GM21529 (cell line): ENCODE measurements around the gene KRT81.

ENCODE experiments used
- ATAC-seq: cut with Tn5 transposase; IDR thresholded peaks from one replicate; pipeline ENCODE4 v1.9.1; 2021; ENCODE audit not compliant: unreplicated experiment

KRT81 gene

DNA sequence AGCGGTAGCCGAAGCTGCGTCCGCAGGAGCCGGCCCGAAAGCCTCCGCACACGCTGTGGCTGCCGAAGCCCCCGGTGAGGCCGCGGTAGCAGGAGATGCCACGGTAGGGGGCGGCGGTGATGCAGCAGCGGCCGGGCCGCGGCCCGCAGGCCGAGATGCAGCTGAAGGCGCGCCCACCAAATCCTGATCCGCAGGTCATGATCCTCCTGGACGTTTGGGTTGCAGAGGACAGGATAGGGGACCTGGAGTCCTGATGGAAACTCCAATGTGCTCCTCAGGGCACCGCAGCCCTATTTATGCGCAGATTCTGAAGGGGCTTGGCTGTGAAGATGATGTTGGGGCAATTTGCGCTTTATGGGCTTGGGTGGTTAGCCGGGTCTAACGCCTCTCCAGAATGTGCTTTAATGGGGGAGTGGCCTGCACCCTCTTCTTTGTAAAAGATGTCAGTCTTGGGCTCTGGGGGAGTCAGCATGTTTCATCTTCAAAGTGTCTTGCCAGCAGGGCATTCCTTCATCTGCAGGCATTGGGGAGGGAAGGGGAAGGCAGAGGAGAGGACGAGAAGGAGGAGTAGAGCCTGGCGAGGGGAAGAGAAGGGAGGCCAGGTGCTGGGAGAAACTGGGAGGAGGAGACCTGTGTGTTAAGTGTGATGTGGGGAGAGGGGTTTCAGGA is at the start of gene KRT81:
Gene KRT81, minus strand, starts transcription at position 268 of the 669 bp plus-strand sequence. Its CDS starts 69 bp downstream, at position 199.
- no peak for ATAC-seq

DNA sequence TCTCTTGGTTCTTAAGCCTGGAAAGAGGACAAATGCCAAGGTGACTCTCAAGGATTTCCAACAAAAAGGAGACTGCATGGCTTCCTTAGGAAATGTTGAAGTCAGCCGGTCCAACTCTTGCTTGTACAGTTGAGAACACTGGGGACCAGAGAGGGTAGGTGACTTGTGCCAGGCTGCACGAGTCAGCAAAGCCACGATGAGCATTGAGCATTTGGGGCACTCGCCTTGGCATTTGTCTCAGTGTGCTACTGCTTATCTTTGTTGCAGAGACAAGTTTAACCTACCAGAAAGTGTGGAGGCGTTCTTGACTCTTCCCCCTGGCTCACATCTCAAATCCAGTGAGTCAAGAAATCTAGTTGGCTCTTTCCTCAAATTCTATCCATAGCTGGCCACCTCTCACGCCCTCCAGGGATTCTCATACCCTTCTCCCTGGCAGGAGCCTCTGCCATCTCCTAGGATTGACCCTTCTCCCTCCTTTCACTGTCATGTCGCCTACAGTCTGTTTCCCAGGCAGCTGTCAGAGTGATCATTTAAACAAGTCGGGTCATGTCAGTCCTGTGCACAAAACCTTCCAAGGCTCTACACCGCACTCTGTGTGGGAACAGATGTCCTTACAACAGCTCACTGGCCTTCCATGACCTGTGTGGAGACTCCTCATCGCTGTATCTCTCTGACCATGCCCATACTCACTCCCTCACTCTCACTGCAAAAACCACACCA is 47.1 kb upstream of the KRT81 start:
- no peak for ATAC-seq

DNA sequence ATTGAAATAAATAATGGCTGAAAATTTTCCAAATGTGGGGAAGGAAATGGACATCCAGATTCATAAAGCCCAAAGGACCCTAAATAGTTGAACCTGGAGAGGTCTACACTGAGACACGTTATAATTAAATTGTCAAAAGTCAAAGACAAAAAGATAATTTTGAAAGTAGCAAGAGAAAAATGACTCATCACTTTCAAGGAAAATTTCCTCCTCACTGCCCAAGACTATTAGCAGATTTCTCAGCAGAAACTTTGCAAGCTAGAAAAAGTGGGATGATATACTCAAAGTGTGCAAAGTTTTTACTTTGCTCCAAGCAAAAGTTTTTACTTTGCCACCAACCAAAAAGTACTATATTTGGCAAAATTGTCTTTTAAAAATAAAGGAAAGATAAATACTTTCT is 45.7 kb upstream of the KRT81 start:
- no peak for ATAC-seq

DNA sequence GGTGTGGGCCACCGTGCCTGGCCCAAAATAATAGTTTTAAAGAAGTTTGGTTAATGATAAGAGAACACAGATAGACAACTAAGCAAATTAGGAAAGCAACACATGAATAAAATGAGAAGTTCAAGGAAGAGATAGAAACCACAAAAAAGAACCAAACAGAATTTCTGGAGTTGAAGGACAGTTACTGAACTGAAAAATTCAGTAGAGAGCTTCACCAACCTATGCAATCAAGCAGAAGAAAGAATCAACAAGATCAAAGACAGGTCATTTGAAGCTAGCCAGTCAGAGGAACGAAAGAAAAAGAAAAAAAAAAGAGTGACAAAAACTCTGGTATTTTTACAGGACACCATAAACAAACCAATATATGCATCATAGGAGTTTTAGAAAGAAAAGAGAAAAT is 45.3 kb upstream of the KRT81 start:
- no peak for ATAC-seq

DNA sequence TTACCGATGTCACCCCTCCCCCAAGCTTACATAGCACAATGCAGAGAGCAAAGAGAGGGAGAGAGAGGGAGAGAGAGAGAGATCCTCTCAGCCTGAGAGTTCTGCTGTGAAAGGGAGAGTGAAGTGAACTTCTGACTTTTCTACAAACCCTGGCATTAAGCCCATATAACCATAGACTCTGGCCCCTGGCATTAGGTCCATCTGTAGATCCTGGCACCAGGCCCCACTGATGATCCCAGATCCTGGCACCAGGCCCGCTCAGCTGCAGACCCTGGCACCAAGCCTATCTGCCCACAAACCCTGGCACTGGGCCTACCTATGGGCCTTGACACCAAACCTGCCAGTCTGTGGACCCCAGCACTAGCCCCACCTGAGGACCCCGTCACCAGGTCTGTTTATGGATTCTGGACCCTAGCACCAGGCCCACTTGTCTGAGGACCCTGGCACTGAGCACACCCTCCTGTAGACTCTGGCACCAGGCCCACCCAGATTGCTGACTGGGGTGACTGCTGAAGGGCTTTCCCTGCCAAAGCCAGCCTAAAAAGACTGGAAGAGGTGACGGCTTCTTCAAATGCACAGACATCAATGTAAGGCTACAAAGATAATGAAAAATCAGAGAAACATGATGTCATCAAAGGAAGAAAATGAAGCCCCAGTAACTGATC is 44.4 kb upstream of the KRT81 start:
- ATAC-seq = no peak

DNA sequence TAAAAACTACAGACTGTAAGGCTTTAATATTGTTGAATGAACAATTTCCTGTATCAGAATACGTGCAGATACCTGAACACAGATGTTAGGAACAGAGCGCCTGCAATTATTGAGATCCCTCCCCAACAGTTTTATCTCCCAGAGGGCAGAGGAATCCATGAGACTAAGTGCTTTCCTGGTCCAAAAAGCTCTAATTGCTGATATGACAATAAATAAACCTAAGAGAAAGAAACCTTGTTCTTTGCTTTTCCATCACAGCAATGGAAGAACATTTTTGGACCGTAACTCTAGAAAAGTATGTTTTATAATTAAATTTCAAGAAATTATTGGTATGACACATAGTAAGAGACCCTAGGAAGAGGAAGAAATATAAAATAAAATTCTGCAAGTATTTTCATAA is 42.9 kb upstream of the KRT81 start:
- ATAC-seq = no peak

DNA sequence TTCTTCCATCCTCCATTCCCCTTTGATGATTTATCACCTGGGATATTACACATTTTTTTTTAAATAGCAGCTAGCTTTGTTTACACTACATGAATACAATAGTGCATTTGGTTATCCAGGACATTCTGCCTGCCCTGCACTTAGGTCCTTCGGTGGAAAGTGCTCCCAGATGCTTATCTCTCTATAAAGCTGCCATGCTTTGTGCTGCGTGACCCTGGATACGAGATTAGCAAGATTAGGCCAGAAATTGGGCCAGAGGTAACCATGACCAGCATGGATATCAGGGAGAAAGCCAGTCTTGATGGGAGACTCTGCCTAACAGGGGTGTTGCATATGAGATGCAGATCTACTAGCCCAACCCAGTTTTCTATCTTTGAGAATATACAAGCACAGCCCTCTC is 42.0 kb upstream of the KRT81 start:
- ATAC-seq = no peak

DNA sequence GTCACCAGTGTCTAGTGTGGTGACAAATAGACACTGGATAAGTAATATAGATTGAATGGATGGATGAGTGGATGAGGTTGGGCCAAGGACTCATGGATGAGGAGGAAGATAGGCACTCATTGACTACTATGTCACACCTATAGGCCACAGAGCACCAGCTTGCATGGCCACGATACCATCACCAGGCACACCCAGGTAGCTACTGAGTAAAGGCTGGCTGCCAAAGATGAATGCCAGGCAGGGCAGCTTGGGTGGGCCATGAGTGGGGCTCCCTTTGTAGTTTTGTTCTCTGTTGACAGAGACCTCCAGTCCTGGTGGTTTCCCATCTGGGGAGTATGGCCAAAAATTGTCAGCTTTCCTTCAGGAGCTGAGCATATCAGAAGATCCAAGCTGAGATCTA is 41.0 kb upstream of the KRT81 start:
- no peak for ATAC-seq

DNA sequence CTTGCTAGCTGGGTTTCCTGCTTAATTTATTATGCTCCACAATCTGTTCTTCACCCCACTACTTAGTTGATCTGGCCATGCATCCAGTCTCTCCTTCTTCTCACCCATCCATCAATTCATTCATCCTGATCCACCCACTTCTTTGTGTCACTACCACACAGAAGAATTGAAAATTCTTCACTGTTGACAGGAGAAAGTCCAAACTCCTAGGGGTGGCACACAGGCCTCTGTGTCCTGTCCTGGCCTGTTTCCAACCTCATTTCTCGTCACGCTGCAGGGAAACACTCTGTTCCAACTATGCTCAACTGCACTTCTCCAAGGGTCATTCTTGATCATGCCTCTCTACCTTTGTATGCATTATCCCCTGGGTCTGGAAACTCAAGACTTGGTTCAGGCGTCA is 40.5 kb upstream of the KRT81 start:
- no peak for ATAC-seq

DNA sequence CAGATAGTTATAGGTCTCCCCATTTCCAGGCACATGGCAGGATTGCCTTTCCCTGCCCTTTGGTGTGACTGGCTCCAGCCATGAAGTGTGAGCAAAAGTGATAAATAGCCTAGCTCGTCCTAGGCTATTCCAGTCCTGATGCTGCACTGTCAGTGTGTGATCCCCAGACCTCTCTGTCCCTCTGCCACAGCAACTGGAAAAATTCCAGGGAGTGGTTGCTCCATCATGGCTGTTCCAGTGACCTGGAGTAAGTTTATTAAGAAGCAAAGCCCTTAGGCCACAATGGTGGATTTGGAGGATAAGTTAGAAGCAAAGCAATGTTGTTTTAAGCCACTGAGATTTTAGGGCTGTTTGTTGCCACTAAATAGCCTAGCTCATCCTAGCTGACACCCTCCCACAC is 39.7 kb upstream of the KRT81 start:
- no peak for ATAC-seq

DNA sequence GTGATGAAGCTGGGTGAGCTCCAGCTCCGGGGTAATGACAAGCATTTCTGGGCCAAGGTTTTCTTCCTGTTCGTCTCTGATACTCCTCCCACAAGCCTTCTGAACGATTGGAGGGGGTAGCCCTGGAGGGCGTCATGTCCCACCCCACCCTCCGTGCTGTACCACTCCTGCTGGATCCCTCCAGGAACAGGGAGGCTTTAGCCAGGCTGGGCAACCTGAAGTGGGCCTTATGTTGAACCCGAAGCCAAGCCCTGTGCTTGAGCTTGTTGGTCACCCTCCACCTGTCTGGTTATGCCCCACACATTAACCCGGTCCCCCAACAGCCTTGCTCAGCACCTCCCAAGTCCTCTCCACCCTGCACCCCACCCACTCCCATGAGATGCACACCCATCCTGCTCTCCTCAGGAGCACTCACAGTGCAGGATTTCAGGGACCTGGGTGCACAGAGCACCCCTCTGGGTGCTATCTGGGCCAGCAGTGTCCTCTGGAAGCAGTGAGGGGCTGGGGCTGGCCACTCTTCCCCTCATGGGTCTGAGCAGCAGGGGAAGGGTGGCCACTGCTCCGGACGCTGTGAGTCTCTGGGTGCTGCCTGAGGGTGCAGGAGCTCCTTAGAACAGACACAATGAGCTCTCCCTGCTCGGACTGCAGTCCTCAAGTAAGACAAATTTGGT is 36.6 kb upstream of the KRT81 start:
- ATAC-seq = no peak

DNA sequence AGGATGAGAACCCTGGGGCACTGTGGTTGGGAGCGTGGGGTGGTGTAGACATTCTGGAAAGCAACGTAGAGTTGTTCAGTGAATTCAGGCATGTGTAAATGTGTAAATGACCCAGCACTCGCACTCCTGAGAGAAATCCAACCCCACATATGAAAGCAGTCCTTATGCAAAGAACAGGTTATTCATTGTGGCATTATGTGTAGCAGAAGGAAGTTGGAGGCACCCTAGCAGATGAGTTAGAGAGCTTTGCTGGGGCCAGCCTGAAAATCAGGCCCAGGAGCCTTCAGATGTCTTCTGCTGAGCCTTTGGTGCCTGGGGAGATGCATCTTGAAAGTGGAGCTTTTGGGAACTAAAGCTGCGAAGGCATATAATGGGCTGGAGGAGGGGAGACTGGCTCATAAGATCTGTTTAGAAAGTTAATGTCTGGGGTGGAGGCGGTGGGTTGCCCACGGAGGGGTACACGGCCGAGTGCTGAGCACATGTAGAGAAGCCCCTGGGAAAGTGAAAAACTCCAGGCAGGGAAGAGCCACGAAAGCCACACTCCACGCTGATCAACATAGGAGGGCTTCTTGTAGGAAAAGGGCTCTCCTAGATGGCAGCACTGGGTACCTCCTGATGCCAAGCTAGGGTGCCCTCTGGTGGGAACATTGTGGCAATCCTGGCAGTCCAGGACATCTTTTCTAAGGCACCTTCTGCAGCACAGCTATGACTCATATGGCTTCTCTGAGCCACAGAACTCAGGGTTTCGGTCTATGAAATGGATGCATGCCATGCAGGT is 35.9 kb upstream of the KRT81 start:
- peak; percentile 95 for ATAC-seq

DNA sequence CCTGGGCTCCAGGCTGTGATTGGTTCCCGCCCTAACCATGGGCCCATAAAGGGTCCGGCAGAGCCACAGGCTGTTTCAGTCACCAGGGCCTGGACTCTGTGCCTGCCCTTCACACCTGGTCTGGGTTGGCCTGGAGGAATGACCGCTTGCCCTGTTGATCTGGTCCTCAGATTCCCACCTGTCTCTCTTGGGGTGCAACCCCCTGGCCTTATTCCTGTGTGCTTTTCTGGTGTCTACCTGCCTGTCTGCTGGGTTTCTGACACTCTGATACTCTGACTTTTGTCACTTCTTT is 32.8 kb upstream of the KRT81 start:
- no peak for ATAC-seq

DNA sequence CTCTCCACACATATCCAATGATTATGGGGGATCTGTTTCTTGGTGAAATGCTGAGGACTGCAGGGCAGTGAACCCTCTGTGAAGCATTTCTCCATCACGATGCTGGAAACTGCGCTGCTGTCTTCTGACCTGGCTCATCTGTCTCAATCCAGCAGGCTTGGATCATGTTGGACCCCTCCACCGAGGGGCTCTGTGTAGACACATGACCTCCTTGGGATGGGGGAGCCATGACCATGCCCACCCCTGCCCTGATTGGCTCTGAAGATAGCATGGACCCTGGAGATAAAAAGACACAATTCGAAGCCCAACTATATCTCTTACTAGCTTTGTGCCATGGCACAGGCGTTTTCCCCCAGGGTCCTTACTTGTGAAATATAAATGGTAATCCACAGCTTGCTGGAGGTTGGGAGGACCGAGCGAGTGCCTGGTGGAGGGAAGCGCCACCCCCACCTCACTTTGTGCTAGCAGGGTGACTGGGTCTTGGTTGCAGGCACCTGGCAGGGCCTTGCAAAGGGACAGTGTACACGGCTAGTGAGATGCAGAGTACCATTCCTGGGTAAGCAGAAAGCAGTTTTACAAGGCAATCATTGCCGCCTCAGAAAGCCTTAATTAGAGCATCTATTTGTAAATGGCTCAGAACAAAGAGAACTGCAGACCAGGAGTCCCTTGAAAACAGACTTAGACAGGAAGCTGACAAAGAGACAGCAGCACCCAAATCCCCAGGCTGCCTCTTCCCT is 32.2 kb upstream of the KRT81 start:
- ATAC-seq = no peak

DNA sequence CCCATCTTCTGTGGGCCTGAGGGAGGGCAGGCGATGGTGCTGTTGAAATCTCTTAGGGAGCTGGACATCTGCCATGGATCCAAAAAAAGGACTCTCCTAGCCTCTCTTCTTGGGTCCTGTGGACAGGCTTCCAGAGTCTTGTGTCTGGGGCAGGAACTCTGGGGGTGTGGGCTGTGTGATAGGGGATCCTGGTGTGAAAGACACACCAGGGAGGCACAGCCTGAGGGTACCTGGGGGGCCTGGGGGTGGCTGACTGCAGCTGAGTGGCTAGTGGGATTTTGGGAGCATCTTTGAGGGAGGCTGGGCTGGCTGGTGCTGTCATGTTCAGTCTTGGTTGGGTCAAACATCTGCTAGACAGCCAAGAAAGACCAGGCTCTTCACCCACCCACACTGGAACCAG is 31.7 kb upstream of the KRT81 start:
- no peak for ATAC-seq

DNA sequence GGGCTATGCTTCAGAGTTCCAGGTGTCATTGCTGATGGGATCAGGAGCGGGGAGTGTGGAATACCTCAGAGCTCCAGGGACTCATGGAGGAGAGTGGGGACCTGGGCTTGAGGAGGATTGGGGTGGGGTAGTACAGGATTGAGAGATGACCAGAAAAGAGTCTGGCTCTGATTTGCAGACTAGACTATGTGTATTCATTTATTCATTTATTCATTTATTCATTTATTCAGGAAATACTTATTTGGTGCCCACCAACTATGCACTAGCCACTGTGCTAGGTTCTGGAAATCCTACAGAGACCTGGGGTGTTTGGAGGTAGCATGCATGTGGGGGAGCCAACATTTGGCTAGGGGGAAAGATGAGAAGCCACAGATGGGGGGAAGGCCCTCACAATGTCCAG is 30.7 kb upstream of the KRT81 start:
- ATAC-seq = no peak

DNA sequence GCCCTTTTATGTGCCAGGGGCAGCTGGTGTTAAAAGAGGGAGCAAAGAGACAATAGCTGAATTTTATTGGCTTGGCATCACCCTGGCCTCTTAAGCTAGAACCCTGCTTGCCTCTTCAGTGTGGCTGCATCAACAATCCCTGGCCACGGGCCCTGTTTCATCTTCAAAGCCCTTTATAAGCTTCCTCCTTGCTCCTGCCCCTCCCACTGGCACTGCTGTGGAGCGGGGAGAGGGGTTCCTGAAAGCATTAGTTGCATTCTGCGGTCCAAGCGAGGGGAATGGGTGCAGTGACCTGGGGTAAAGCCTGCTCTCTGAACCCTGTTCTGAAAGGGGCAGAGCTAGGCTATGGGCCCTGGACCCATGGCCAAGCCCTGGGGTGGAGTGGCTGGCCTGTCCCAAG is 30.1 kb upstream of the KRT81 start:
- ATAC-seq = no peak

DNA sequence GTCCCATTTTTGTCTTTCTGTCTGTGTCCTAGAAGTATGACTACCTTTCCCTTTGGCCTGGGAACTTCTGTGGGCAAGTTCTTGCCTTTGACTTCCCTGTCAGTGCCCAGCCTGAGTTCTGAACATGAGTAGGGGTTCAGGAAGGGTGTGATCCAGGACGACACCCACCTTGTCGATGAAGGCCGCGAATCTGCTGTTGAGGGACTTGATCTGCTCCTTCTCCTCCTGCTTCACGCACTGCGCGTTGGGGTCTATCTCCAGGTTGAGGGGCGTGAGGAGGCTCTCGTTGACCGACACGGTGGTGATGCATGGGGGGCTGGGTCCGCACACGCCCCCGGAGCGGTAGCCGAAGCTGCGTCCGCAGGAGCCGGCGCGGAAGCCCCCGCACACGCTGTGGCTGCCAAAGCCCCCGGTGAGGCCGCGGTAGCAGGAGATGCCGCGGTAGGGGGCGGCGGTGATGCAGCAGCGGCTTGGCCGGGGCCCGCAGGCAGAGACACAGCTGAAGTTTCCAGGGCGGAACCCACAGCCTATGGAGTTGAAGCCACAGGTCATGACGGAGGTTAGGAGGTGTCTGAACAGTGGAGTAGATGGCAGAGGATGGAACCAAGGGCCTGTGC is 29.6 kb upstream of the KRT81 start, which contains the start of gene KRT83:
Gene KRT83, minus strand, starts transcription at position 615 of the 617 bp plus-strand sequence. Its CDS starts 63 bp downstream, at position 552.
- ATAC-seq = no peak

DNA sequence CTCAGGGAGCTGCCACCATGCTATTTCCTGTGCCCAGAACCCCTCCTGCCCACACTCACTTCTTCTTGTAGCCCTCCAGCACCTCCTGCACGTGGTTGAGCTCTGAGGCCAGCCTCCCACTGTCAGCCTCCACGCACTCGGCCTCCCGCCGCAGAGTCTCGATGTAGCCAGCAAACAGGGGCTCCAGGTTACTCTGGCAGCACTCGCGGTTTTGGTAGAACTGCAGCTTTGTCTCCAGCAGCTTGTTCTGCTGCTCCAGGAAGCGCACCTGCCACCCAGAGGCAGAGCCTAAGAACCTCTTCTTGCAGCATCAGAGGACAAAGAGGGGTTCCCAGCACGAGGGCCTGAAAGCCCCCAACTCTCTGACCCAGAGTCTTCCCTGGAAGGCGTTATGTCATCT is 27.8 kb upstream of the KRT81 start:
- ATAC-seq = no peak
